Thoracic aorta (tissue), 2 donors: ENCODE data around the gene MAS1L. TPM values are rescaled to one million over a fixed set of nuclear protein-coding genes. Genes with fewer than 3 reads are reported as not detected.

Experiments used
- ATAC-seq: fragments of 150-250 bp; one replicate; pipeline ENCODE4 v1.8.0; 2017; ENCODE audit warnings: low read depth; ENCODE audit not compliant: insufficient number of reproducible peaks, low FRiP score
- DNase-seq: peaks from one replicate; pipeline ENCODE4 v3.0.0-alpha.2; 2020; ENCODE audit warnings: low spot score
- H3K27ac ChIP-seq, 2 donors: fragments of 200-600 bp; sonication (generic); 1 replicate in 1 of 2; 2 replicates in 1 of 2; pipeline ENCODE4 v1.5.1; 2016; ENCODE audit warnings: mild to moderate bottlenecking in 2 of 2, moderate library complexity in 2 of 2
- H3K27me3 ChIP-seq: fragments of 200-600 bp; sonication (generic); replicated peaks from 2 replicates; pipeline ENCODE4 v1.6.0; 2016; ENCODE audit warnings: mild to moderate bottlenecking; ENCODE audit not compliant: insufficient read depth
- H3K36me3 ChIP-seq: fragments of 200-600 bp; sonication (generic); one replicate; pipeline ENCODE4 v1.5.1; 2016
- H3K4me1 ChIP-seq, 2 donors: fragments of 200-600 bp; sonication (generic); 1 replicate in 1 of 2; 2 replicates in 1 of 2; pipeline versions ENCODE4 v1.5.1 to v1.6.0; 2016; ENCODE audit warnings: low read depth in 2 of 2, mild to moderate bottlenecking in 1 of 2; ENCODE audit not compliant: control insufficient read depth in 1 of 2
- H3K4me3 ChIP-seq: fragments of 200-600 bp; sonication (generic); 2 replicates; pipeline ENCODE4 v1.5.1; 2016; ENCODE audit warnings: mild to moderate bottlenecking
- H3K9me3 ChIP-seq: fragments of 200-600 bp; sonication (generic); 2 replicates; pipeline ENCODE4 v1.5.1; 2016
- total RNA-seq, 2 donors: library from RNA; depleted of rRNA; stranded (reverse); fragments of >200 nt; gene quantifications; one replicate each; pipeline versions ENCODE4 v1.1.0 to v1.2.3, GENCODE V29; 2016
- TF ChIP-seq, protein P1 (sequence below): fragments of 200-600 bp; sonication (generic); IDR thresholded peaks from one replicate; pipeline ENCODE4 v1.5.1; 2019; ENCODE audit warnings: antibody characterized with exemption

The MAS1L gene
- total RNA-seq, 2 donors from 2014 or later, result not detected

DNA sequence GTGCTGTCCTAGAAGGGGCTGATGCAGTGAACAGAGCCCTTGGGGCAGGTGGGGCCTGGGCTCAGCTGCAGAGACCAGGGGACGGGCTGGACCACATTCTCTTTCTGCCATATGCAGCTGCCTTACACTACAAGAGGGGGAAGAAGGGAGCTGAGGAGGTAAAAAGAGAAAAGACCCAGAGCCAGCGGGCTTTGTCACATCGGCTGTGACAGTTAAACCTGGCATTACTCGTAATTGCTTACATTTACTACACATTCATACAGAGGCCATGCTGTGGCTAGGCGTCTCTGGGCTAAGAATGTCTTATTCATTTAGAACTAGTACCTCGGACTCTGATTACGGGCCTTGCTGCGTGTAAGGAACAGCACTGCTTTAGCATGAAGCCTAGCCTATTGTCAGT lies 12.8 kb upstream of the MAS1L start:
- DNase-seq, result no peak
- H3K4me3 ChIP-seq, result no peak overlapping the region
- no peak for ATAC-seq
- H3K4me1 ChIP-seq, result no peaks in the 10 kb centered on the region
- no peaks in the 10 kb centered on the region for H3K27me3 ChIP-seq
- H3K36me3 ChIP-seq, result no peaks in the 10 kb centered on the region
- H3K27ac ChIP-seq, result no peak overlapping the region
- TF ChIP-seq, protein P1, sequence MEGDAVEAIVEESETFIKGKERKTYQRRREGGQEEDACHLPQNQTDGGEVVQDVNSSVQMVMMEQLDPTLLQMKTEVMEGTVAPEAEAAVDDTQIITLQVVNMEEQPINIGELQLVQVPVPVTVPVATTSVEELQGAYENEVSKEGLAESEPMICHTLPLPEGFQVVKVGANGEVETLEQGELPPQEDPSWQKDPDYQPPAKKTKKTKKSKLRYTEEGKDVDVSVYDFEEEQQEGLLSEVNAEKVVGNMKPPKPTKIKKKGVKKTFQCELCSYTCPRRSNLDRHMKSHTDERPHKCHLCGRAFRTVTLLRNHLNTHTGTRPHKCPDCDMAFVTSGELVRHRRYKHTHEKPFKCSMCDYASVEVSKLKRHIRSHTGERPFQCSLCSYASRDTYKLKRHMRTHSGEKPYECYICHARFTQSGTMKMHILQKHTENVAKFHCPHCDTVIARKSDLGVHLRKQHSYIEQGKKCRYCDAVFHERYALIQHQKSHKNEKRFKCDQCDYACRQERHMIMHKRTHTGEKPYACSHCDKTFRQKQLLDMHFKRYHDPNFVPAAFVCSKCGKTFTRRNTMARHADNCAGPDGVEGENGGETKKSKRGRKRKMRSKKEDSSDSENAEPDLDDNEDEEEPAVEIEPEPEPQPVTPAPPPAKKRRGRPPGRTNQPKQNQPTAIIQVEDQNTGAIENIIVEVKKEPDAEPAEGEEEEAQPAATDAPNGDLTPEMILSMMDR, result no peak
- H3K9me3 ChIP-seq, result no peaks in the 10 kb centered on the region

DNA sequence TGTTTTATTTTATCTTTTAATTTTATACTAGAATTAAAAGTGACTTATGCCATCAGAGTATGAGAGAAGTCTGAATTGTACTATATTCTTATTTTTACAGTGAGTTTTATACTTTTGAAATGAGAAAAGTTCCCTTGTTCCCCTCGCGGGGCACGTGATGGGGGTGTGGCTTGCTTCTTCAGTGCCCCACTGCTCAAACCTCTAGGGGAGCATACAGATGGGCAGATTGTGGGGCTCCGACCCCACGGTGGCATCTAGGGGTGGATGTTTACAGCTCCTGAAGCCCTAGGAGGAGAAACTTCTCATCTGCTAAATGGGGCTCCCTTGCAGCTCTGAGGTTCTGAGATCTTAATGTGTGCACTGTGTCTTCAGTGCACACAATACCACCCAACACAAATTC lies 11.9 kb upstream of the MAS1L start:
- no peaks in the 10 kb centered on the region for H3K9me3 ChIP-seq
- ATAC-seq, result no peak

DNA sequence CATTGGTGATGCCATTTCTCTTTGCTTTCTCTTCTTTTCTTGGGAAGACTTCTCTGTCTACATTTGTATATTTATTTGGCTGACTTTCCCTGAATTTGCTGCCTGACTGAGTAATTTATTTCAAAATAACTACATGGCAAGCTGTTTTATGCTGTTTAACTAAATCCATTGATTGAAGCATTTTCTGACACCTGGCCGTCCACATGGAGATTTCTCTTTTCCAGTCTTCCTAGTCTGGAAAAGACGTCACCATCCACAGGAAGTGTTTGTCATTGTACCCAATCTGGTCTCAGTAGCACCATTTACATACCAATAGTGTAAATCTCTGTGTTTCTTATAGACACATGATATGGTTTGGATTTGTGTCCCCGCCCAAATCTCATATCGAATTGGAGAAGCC lies 9.2 kb upstream of the MAS1L start:
- no peaks in the 10 kb centered on the region for H3K36me3 ChIP-seq
- no peaks in the 10 kb centered on the region for H3K9me3 ChIP-seq
- TF ChIP-seq, protein P1, result no peak
- DNase-seq, result no peak
- no peaks in the 10 kb centered on the region for H3K4me1 ChIP-seq
- no peak overlapping the region for H3K27ac ChIP-seq
- H3K4me3 ChIP-seq, result no peak overlapping the region
- no peak for ATAC-seq
- H3K27me3 ChIP-seq, result no peaks in the 10 kb centered on the region

More for the DNA sequence above, 11.9 kb upstream of the MAS1L start:
- no peak for DNase-seq
- Histone ChIP-seq H3K4me3 (no peak overlapping the region), H3K27ac (no peak overlapping the region), H3K27me3 (no peaks in the 10 kb centered on the region), H3K4me1 (no peaks in the 10 kb centered on the region), H3K36me3 (no peaks in the 10 kb centered on the region)
- TF ChIP-seq, protein P1, result no peak

DNA sequence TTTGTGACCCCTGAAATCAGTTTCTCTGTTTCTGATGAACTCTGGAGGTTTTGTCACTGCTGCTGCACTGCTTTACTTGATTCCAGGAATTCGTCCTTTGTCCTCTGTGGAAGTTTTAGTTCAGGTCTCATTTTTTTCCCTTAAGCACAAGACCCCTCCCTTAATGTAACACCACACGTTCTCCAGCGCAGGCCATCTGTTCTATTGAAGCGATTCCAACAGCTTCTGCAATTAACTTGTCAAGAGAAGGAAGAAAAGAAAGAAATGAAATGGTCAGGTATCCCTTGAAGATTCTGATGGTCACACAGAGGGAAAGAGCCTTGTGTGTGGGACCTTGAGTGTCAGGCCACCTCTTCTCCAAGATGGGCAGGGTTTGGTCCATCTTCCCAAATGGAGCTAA lies 7.8 kb upstream of the MAS1L start:
- H3K27me3 ChIP-seq, result no peaks in the 10 kb centered on the region
- no peaks in the 10 kb centered on the region for H3K36me3 ChIP-seq
- TF ChIP-seq, protein P1, result no peak
- no peak overlapping the region for H3K27ac ChIP-seq
- no peak for ATAC-seq
- no peak for DNase-seq
- no peak overlapping the region for H3K4me3 ChIP-seq
- H3K4me1 ChIP-seq, result no peaks in the 10 kb centered on the region
- H3K9me3 ChIP-seq, result no peaks in the 10 kb centered on the region

DNA sequence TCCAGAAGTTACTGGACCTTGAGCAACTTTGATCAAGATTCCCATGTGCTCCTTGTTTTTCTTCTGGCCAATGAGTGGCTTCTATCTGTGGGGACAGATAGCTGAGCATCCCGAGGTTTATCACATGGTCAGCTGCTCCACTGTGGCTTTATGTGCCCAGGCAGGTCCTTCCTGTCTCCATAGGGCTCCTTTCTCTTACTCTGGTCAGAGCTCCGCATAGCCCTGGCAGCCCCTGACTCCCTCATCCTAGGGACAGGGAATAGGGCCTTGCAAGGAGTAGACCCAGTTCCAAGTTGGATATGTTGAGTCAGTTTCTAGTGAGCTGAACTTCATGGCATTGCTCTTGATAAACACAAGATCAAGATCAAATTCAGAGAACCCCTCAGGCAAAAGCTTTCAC lies 6.4 kb upstream of the MAS1L start:
- H3K9me3 ChIP-seq, result no peaks in the 10 kb centered on the region
- no peak for ATAC-seq
- no peaks in the 10 kb centered on the region for H3K36me3 ChIP-seq
- H3K27me3 ChIP-seq, result no peaks in the 10 kb centered on the region
- H3K27ac ChIP-seq, result no peak overlapping the region
- TF ChIP-seq, protein P1, result no peak
- DNase-seq, result no peak
- H3K4me3 ChIP-seq, result no peak overlapping the region
- no peaks in the 10 kb centered on the region for H3K4me1 ChIP-seq
